GM10266 (cell line): ENCODE measurements around the gene CHRND.

Experiments used
- DNase-seq: peaks from one replicate; pipeline ENCODE4 v3.0.0; 2012; ENCODE audit errors: extremely low spot score
- CTCF ChIP-seq: IDR thresholded peaks from 2 replicates; pipeline ENCODE4 v1.5.1; 2012; ENCODE audit warnings: mild to moderate bottlenecking, low read depth; ENCODE audit not compliant: control insufficient read depth, insufficient read depth; ENCODE audit errors: missing control alignments

The CHRND gene

GRCh38 chr2:232538671-232539070 lies 12.7 kb downstream of the CHRND start:
- DNase-seq: no peak
- no peak for TF ChIP-seq CTCF

GRCh38 chr2:232539298-232540231 lies 13.6 kb downstream of the CHRND start, which contains the start of gene CHRNG:
CHRNG (plus strand) TSS chr2:232539692; CDS start chr2:232539748, 56 bp downstream.
- no peak for TF ChIP-seq CTCF
- DNase-seq: no peak

- no peak for DNase-seq
- TF ChIP-seq CTCF: no peak
These were observed 14.6 kb downstream of the CHRND start for GRCh38 chr2:232540441-232541041.

GRCh38 chr2:232541195-232541960 lies 15.4 kb downstream of the CHRND start:
- no peak for TF ChIP-seq CTCF
- DNase-seq: no peak

GRCh38 chr2:232541961-232542714 lies 16.2 kb downstream of the CHRND start:
- no peak for TF ChIP-seq CTCF
- DNase-seq: no peak

GRCh38 chr2:232542715-232543467 lies 16.9 kb downstream of the CHRND start:
- TF ChIP-seq CTCF: no peak
- no peak for DNase-seq
